ENCODE data around the gene CEACAM19.

GRCh38 chr19:44648631-44649251, 22.5 kb upstream of the CEACAM19 start:
- no peak for TF ChIP-seq CTCF (IDR thresholded peaks at IDR 0.05 in 2 of 3, conservative IDR thresholded peaks at IDR 0.05 in 1 of 3; ENCODE audit: control insufficient read depth in 2 of 3, extremely low read depth in 1 of 3, insufficient read depth in 1 of 3, low read depth in 3 of 3, low read length in 3 of 3)
- no peak for TF ChIP-seq BCL11A (IDR thresholded peaks at IDR 0.05; ENCODE audit: low read depth, low read length)
- TF ChIP-seq ZBED1 (IDR thresholded peaks at IDR 0.05; ENCODE audit: borderline replicate concordance): no peak
- no peak for TF ChIP-seq RFX5 (IDR thresholded peaks at IDR 0.05; ENCODE audit: low read depth, low read length)
- TF ChIP-seq CBFB (IDR thresholded peaks at IDR 0.05; ENCODE audit: low read depth): no peak
- no peak for TF ChIP-seq SIX5 (IDR thresholded peaks at IDR 0.05; ENCODE audit: low read depth, low read length, severe bottlenecking)
